H1 (cell line): ENCODE results near the gene KLHL35. TPM values are rescaled to one million over a fixed set of nuclear protein-coding genes. Genes with fewer than 3 reads are reported as not detected.

Experiments
- CTCF ChIA-PET: fragments of 300-600 bp; sonication (Branson Sonifier 250); formaldehyde crosslinking; loops from one replicate; lab custom pipeline; 2021; ENCODE audit not compliant: partially characterized antibody; lab: Charles Lee
- POLR2A ChIA-PET: fragments of 300-600 bp; sonication (Branson Sonifier 250); formaldehyde crosslinking; loops from one replicate; lab custom pipeline; 2021; ENCODE audit warnings: inconsistent platforms; ENCODE audit not compliant: partially characterized antibody; lab: Charles Lee
- DNase-seq, 2 experiments: peaks; one replicate each; pipeline versions ENCODE4 v3.0.0 to v3.0.0-alpha.2; 2010 to 2022; ENCODE audit warnings: low spot score in 2 of 2, low read depth in 1 of 2, mixed read lengths in 1 of 2
- FAIRE-seq: peaks from 2 replicates; lab custom pipeline; 2011; peaks lifted over from hg19 to GRCh38; lab: Jason Lieb, UNC
- H2AFZ ChIP-seq: 2 replicates; pipeline ENCODE4 v1.8.1; 2012; ENCODE audit warnings: low read length, inconsistent platforms
- H2AK5ac ChIP-seq: 2 replicates; pipeline ENCODE4 v1.6.1; 2013; ENCODE audit warnings: low read depth, low read length
- H2BK120ac ChIP-seq: replicated peaks from 2 replicates; pipeline ENCODE3; 2013; ENCODE audit warnings: low read depth, low read length, inconsistent platforms
- H2BK12ac ChIP-seq: 2 replicates; pipeline ENCODE4 v1.6.1; 2013; ENCODE audit warnings: low read depth, low read length
- H2BK15ac ChIP-seq: 2 replicates; pipeline ENCODE4 v1.6.1; 2013; ENCODE audit warnings: low read length
- H2BK20ac ChIP-seq: 2 replicates; pipeline ENCODE4 v1.6.1; 2013; ENCODE audit warnings: low read length
- H2BK5ac ChIP-seq: 2 replicates; pipeline ENCODE4 v1.6.1; 2013; ENCODE audit warnings: low read depth, low read length
- H3K14ac ChIP-seq: 2 replicates; pipeline ENCODE4 v1.6.1; 2013; ENCODE audit warnings: inconsistent platforms; ENCODE audit not compliant: insufficient read length
- H3K18ac ChIP-seq: 2 replicates; pipeline ENCODE4 v1.6.1; 2013; ENCODE audit warnings: low read length; ENCODE audit errors: extremely low read depth
- H3K23ac ChIP-seq: 2 replicates; pipeline ENCODE4 v1.6.1; 2013; ENCODE audit warnings: inconsistent platforms; ENCODE audit not compliant: insufficient read length
- H3K23me2 ChIP-seq: 2 replicates; pipeline ENCODE4 v1.6.1; 2013; ENCODE audit warnings: low read depth, low read length
- H3K27ac ChIP-seq: 2 replicates; pipeline ENCODE4 v1.6.1; 2011; ENCODE audit warnings: low read depth, low read length, inconsistent platforms
- H3K27me3 ChIP-seq, 4 experiments: replicated peaks in 1 of 4; 1 replicate in 1 of 4; 2 replicates in 3 of 4; pipeline versions ENCODE4 v1.6.1 to v1.8.1; 2011 to 2013; ENCODE audit warnings: low read length in 3 of 4, mild to moderate bottlenecking in 3 of 4, inconsistent platforms in 2 of 4, mixed read lengths in 2 of 4, moderate library complexity in 1 of 4; ENCODE audit not compliant: control insufficient read depth in 3 of 4, insufficient read depth in 3 of 4; ENCODE audit errors: extremely low read depth in 1 of 4
- H3K36me3 ChIP-seq, 4 experiments: 2 replicates each; pipeline versions ENCODE4 v1.6.1 to v1.8.1; 2011 to 2013; ENCODE audit warnings: mild to moderate bottlenecking in 4 of 4, low read length in 3 of 4, moderate library complexity in 2 of 4, control low read depth in 1 of 4, inconsistent platforms in 1 of 4; ENCODE audit not compliant: insufficient read depth in 4 of 4, control insufficient read depth in 2 of 4
- H3K4ac ChIP-seq: replicated peaks from 2 replicates; pipeline ENCODE3; 2013; ENCODE audit warnings: low read length, low read depth, mixed read lengths, inconsistent platforms; ENCODE audit not compliant: insufficient read length
- H3K4me1 ChIP-seq, 4 experiments: replicated peaks in 1 of 4; 1 replicate in 1 of 4; 2 replicates in 3 of 4; pipeline versions ENCODE4 v1.6.1 to v1.8.1; 2011 to 2013; ENCODE audit warnings: low read length in 3 of 4, inconsistent platforms in 2 of 4, mixed read lengths in 1 of 4; ENCODE audit not compliant: insufficient read depth in 4 of 4, control insufficient read depth in 3 of 4
- H3K4me2 ChIP-seq, 2 experiments: 2 replicates each; pipeline versions ENCODE4 v1.6.1 to v1.8.1; 2011 to 2013; ENCODE audit warnings: low read depth in 2 of 2, low read length in 2 of 2, control low read depth in 1 of 2, inconsistent platforms in 1 of 2, mild to moderate bottlenecking in 1 of 2; ENCODE audit not compliant: insufficient read depth in 1 of 2
- H3K4me3 ChIP-seq, 4 experiments: fragments of 200-600, 300-600 bp in 1 of 4; sonication (generic), shearing (Covaris generic), sonication (Bioruptor Twin) in 1 of 4; 2 replicates each; pipeline versions ENCODE4 v1.5.1 to v1.8.1; 2011 to 2016; ENCODE audit warnings: low read length in 4 of 4, low read depth in 3 of 4, control low read depth in 2 of 4, inconsistent platforms in 2 of 4, mild to moderate bottlenecking in 2 of 4, mixed read lengths in 1 of 4, moderate library complexity in 1 of 4; ENCODE audit not compliant: insufficient read depth in 2 of 4; ENCODE audit errors: extremely low read depth in 1 of 4
- H3K56ac ChIP-seq: replicated peaks from 2 replicates; pipeline ENCODE3; 2013; ENCODE audit warnings: low read depth, mild to moderate bottlenecking, mixed read lengths, low read length, inconsistent platforms; ENCODE audit not compliant: insufficient read length
- H3K79me1 ChIP-seq: 2 replicates; pipeline ENCODE4 v1.6.1; 2013; ENCODE audit warnings: low read depth, low read length, control low read depth
- H3K79me2 ChIP-seq, 2 experiments: 2 replicates each; pipeline versions ENCODE4 v1.6.1 to v1.8.1; 2012 to 2013; ENCODE audit warnings: low read length in 2 of 2, mild to moderate bottlenecking in 2 of 2, inconsistent platforms in 1 of 2; ENCODE audit not compliant: insufficient read depth in 2 of 2, control insufficient read depth in 1 of 2
- H3K9ac ChIP-seq, 4 experiments: replicated peaks in 1 of 4; 1 replicate in 1 of 4; 2 replicates in 3 of 4; pipeline versions ENCODE4 v1.6.1 to v1.8.1; 2011 to 2013; ENCODE audit warnings: low read depth in 3 of 4, low read length in 3 of 4, control low read depth in 2 of 4, mild to moderate bottlenecking in 2 of 4, moderate library complexity in 2 of 4, inconsistent platforms in 1 of 4; ENCODE audit errors: extremely low read depth in 1 of 4
- H3K9me3 ChIP-seq, 2 experiments: 2 replicates each; pipeline versions ENCODE4 v1.6.1 to v1.8.1; 2012 to 2013; ENCODE audit warnings: mild to moderate bottlenecking in 2 of 2, moderate library complexity in 2 of 2, control low read depth in 1 of 2, inconsistent platforms in 1 of 2, low read depth in 1 of 2, low read length in 1 of 2, mixed read lengths in 1 of 2; ENCODE audit not compliant: insufficient read depth in 2 of 2
- H4K20me1 ChIP-seq, 2 experiments: replicated peaks in 1 of 2; 2 replicates each; pipeline versions ENCODE3 to v1.8.1; 2011 to 2013; ENCODE audit warnings: inconsistent platforms in 2 of 2, low read length in 2 of 2, mild to moderate bottlenecking in 1 of 2; ENCODE audit not compliant: insufficient read depth in 2 of 2, control insufficient read depth in 1 of 2
- H4K5ac ChIP-seq: 2 replicates; pipeline ENCODE4 v1.6.1; 2013; ENCODE audit warnings: low read length, low read depth, mixed read lengths, inconsistent platforms; ENCODE audit not compliant: insufficient read length
- H4K8ac ChIP-seq: 2 replicates; pipeline ENCODE4 v1.8.0; 2013; ENCODE audit warnings: mild to moderate bottlenecking, moderate library complexity, low read length, inconsistent platforms; ENCODE audit not compliant: insufficient read depth; ENCODE audit errors: extremely low read depth
- H4K91ac ChIP-seq: replicated peaks from 2 replicates; pipeline ENCODE3; 2013; ENCODE audit warnings: low read length, mixed read lengths, inconsistent platforms; ENCODE audit not compliant: insufficient read length
- BACH1 ChIP-seq: IDR thresholded peaks from 2 replicates; pipeline ENCODE4 v1.6.1; 2012; ENCODE audit warnings: low read length, improper control_type of control experiment
- EGR1 ChIP-seq: IDR thresholded peaks from 2 replicates; pipeline ENCODE4 v1.6.1; 2011; ENCODE audit warnings: low read depth, low read length, borderline replicate concordance
- EZH2 ChIP-seq: fragments of 200-600 bp; sonication (generic); IDR thresholded peaks from 2 replicates; pipeline ENCODE4 v1.7.1; 2012; ENCODE audit warnings: low read depth, mild to moderate bottlenecking, moderate library complexity, low read length, inconsistent platforms; ENCODE audit not compliant: severe bottlenecking
- JUN ChIP-seq: IDR thresholded peaks from 2 replicates; pipeline ENCODE4 v1.6.1; 2011; ENCODE audit warnings: low read depth, mild to moderate bottlenecking, improper control_type of control experiment, low read length
- KDM4A ChIP-seq: IDR thresholded peaks from one replicate; pipeline ENCODE4 v1.7.1; 2012; ENCODE audit warnings: low read depth, mild to moderate bottlenecking, moderate library complexity, low read length, inconsistent platforms; ENCODE audit not compliant: severe bottlenecking
- MAFK ChIP-seq: IDR thresholded peaks from 2 replicates; pipeline ENCODE4 v1.6.1; 2012; ENCODE audit warnings: low read depth, mild to moderate bottlenecking, improper control_type of control experiment, low read length
- POLR2AphosphoS5 ChIP-seq: IDR thresholded peaks from 2 replicates; pipeline ENCODE4 v1.6.1; 2011; ENCODE audit warnings: low read depth, low read length
- RBBP5 ChIP-seq: IDR thresholded peaks from 2 replicates; pipeline ENCODE4 v1.7.1; 2012; ENCODE audit warnings: low read depth, mild to moderate bottlenecking, inconsistent platforms, low read length, moderate library complexity, borderline replicate concordance
- SAP30 ChIP-seq: fragments of 300-600 bp; sonication (generic); IDR thresholded peaks from 2 replicates; pipeline ENCODE4 v1.7.1; 2012; ENCODE audit warnings: low read length, moderate library complexity, mild to moderate bottlenecking, inconsistent platforms; ENCODE audit not compliant: insufficient read depth, insufficient replicate concordance
- SIX5 ChIP-seq: IDR thresholded peaks from 2 replicates; pipeline ENCODE4 v1.6.1; 2011; ENCODE audit warnings: mild to moderate bottlenecking, low read depth, low read length
- TAF7 ChIP-seq: optimal IDR thresholded peaks from 2 replicates; pipeline ENCODE3; 2011; ENCODE audit warnings: low read depth, mild to moderate bottlenecking, inconsistent platforms, low read length, moderate library complexity, borderline replicate concordance
- TCF12 ChIP-seq: IDR thresholded peaks from 2 replicates; pipeline ENCODE4 v1.6.1; 2011; ENCODE audit warnings: low read depth, mild to moderate bottlenecking, low read length
- WGBS, 2 experiments: shearing (Covaris generic) in 1 of 2; methylation state at CpG; one replicate each; pipeline versions ENCODE4 v1.1.6 to v1.1.7; 2013 to 2015; ENCODE audit warnings: low lambda C conversion rate in 2 of 2, mixed read lengths in 2 of 2, inconsistent platforms in 1 of 2, low coverage in 1 of 2, missing lambda C conversion rate in 1 of 2; ENCODE audit not compliant: insufficient replicate concordance in 2 of 2, insufficient coverage in 1 of 2, insufficient read length in 1 of 2; ENCODE audit errors: extremely low coverage in 1 of 2, missing lambda C conversion rate in 1 of 2; 5-methylcytosine and 5-hydroxymethylcytosine counted together
- polyA plus RNA-seq, 7 experiments: library from polyadenylated mRNA; depleted of rRNA in 3 of 7; stranded (reverse) in 5 of 7; unstranded in 2 of 7; fragments of >200 nt in 5 of 7; fragments of 200-250 nt in 2 of 7; gene quantifications; 1 replicate in 5 of 7; 2 replicates in 1 of 7; 4 replicates in 1 of 7; pipeline versions ENCODE4 v1.2.1 to v1.2.3, GENCODE V29; 2011 to 2013; ENCODE audit warnings: missing spikeins in 2 of 7, mixed read lengths in 2 of 7
- total RNA-seq: library from RNA; stranded (reverse); fragmentation: NEBNext Ultra II Directional; extraction: Animal tissue kit (Norgen Biotek cat#: 25700); gene quantifications from 2 replicates; pipeline ENCODE4 v1.2.1, GENCODE V29; 2021

KLHL35 gene
- total and polyA plus RNA-seq, 2 of the 8 experiments (the other 6 are each of a cell fraction or from before 2014, with no cell fraction given) = 0.35 to 0.41 TPM

DNA sequence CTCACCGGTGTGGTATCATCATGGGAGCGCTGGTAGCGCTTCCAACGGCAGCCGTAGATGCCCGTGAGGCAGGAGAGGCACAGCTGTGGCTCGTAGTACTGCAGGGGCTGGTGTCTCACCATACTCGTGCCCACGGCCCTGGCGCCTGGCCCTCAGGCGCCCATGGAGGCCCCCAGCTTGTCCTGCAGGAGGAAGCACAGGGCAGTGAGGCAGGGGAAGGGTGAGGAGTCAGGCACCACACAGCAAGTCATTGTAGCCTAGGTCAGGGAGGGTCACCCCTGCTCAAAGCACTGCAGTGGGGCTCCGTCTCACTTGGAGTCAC is 44.6 kb upstream of the KLHL35 start:
- H3K4ac ChIP-seq = no peak overlapping the region
- no peak overlapping the region for H2AFZ ChIP-seq
- no peaks in the 10 kb centered on the region for H3K27me3 ChIP-seq
- ChIA-PET POLR2A (interaction anchor here (1.2 to 3.7 kb wide), 7 partner anchors 9 to 88 kb away, joined by 3 to 21 read pairs (median 5); partner anchors contain the start of gene SERPINH1), CTCF (interaction anchor here (1.4 to 31.5 kb wide), 10 partner anchors 8 to 76 kb away, joined by 3 to 603 read pairs (median 8); partner anchors contain the start of gene GDPD5)
- no peak for DNase-seq
- H3K14ac ChIP-seq = no peak overlapping the region
- no peak for TF ChIP-seq MAFK
- TF ChIP-seq POLR2AphosphoS5 = no peak
- no peak for TF ChIP-seq TCF12
- no peak for TF ChIP-seq TAF7
- TF ChIP-seq SIX5 = no peak
- no peak for TF ChIP-seq KDM4A
- no peak for TF ChIP-seq EGR1
- no peak for TF ChIP-seq EZH2
- no peak for TF ChIP-seq RBBP5
- TF ChIP-seq JUN = no peak
- no peak for TF ChIP-seq BACH1
- no peak for TF ChIP-seq SAP30
- peaks cover 3 to 8% (median 4%) of the 10 kb centered on the region in 4 experiments; a peak in 5 of 7 replicates for H3K4me1 ChIP-seq
- H2BK15ac ChIP-seq = no peak overlapping the region
- no peak overlapping the region; the same call in 1 of the 2 replicates for H2BK5ac ChIP-seq
- H2AK5ac ChIP-seq = no peak overlapping the region
- WGBS, 2 experiments = 91% methylated on average over 12 of the region's 12 CpGs; no CpG with 5 or more reads in 1 of the 2 experiments
- H3K23me2 ChIP-seq = no peaks in the 10 kb centered on the region
- no peak overlapping the region for H2BK120ac ChIP-seq
- no peaks in the 10 kb centered on the region for H3K36me3 ChIP-seq
- no peaks in the 10 kb centered on the region for H3K9me3 ChIP-seq
- H4K91ac ChIP-seq = no peak overlapping the region
- no peak overlapping the region for H4K8ac ChIP-seq
- H3K18ac ChIP-seq = no peak overlapping the region
- H3K27ac ChIP-seq = no peak overlapping the region
- H2BK12ac ChIP-seq = no peak overlapping the region
- no peaks in the 10 kb centered on the region; the same call in 1 of the 2 replicates for H3K79me1 ChIP-seq
- no peak for FAIRE-seq
- H4K5ac ChIP-seq = no peak overlapping the region
- no peak overlapping the region for H2BK20ac ChIP-seq
- no peak overlapping the region for H3K9ac ChIP-seq
- H3K79me2 ChIP-seq = no peaks in the 10 kb centered on the region
- H3K4me3 ChIP-seq = no peak overlapping the region
- no peak overlapping the region for H3K23ac ChIP-seq
- no peaks in the 10 kb centered on the region for H4K20me1 ChIP-seq
- no peak overlapping the region for H3K56ac ChIP-seq
- no peak overlapping the region for H3K4me2 ChIP-seq
